HTR-8/SVneo (cell line): ENCODE measurements around the gene MAN1C1.
A peak's percentile ranks its signal among the peaks of the same experiment; 100 is the strongest.
"Not testable (repeated sequence)": the region's sequence is repeated elsewhere in the genome, so short reads cannot be mapped to it uniquely, and the experiment has no call there.

Experiments
- DNase-seq: peaks from one replicate; pipeline ENCODE4 v3.0.0; 2011; ENCODE audit warnings: low spot score, mixed read lengths; ENCODE audit not compliant: insufficient read length
- FAIRE-seq: peaks from 2 replicates; lab custom pipeline; 2011; peaks lifted over from hg19 to GRCh38; lab: Jason Lieb, UNC

MAN1C1 gene

DNA sequence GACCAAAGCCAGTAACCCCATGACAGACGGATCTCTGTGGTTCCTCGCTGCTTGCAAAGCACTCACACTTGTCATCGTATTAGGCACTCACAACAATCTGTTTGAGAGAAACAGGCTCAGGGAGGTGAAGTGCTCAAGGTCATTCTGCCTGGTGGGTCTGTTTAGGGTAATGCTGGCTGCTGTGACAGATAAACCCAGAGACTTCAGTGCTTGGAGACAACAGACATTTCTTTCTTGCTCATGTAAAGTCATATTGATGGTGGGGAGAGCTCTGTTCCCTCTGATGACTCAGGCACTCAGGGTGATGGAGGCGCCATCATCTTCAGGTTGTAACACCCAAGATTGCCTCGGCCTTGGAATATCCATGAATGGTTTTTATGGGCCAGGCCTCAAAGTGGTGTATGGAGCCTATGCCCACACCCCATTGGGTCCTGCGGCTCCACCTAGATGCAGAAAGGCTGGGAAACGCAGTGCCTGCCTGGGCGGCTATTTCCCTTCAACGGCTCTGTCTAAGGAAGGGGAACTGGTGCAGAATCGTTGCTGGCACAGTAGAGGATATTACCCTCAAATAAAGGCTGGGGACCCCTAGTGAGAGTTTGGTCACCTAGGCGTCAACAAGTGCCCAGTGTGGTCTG is 111.8 kb downstream of the MAN1C1 start:
- no peak for FAIRE-seq
- DNase-seq = no peak

- DNase-seq (no peak), FAIRE-seq (no peak)
Measured at GRCh38 chr1:25729045-25729444, 112.5 kb downstream of the MAN1C1 start.

- DNase-seq (no peak), FAIRE-seq (no peak)
Measured at GRCh38 chr1:25729790-25730644, 113.4 kb downstream of the MAN1C1 start.

DNA sequence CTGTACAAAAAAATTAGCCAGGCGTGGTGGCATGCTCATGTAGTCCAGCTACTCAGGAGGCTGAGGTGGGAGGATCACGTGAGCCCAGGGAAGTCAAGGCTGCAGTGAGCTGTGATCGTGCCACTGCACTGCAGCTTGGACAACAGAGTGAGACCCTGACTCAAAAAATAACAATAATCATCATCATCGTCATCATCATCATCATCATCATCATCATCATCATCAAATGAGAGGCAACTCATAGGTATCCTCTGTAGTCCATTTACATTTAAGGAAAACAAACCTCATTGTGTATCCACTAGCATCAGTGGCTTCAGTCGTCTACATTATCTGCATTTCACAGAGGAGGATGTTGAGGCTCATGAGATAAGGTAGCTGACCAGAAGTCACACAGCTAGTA is 114.6 kb downstream of the MAN1C1 start:
- DNase-seq (no peak), FAIRE-seq (no peak)

GRCh38 chr1:25731626-25732370 is 115.2 kb downstream of the MAN1C1 start:
- FAIRE-seq (no peak), DNase-seq (no peak)

DNA sequence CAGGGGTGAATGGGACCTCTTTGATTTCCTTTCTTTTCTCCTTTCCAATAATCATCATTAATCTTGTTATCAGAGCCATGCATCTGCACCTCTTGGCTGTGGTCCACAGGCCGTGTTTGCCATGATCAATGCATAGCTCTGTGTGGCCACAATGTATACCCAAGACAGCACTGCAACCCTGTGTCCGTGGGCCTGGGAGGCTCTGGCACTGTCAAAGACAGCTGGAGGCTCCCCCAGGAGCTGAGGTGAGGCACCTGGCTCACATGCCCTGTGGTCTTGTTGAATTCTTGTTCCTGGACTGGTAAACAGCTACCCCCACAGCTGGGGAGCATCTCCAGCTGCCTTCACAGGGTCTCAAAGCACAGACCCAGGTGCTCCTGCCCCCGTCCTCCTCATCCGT is 116.2 kb downstream of the MAN1C1 start:
- no peak for DNase-seq
- no peak for FAIRE-seq

GRCh38 chr1:25733271-25733670 is 116.7 kb downstream of the MAN1C1 start:
- no peak for FAIRE-seq
- no peak for DNase-seq

DNA sequence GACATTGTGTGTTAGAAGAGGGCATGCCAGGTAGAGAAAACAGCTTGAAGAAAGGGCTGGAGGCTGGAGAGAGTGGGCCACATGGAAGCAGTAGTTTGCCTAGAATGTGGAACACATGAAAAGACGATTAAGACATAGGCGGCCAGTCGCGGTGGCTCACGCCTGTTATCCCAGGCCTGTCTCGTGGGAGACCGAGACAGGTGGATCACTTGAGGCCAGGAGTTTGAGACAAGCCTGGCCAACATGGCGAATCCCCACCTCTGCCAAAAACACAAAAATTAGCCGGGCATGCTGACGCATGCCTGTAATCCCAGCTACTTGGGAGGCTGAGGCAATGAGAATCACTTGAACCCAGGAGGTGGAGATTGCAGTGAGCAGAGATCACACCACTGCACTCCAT is 118.4 kb downstream of the MAN1C1 start:
- not testable (repeated sequence) for FAIRE-seq

DNA sequence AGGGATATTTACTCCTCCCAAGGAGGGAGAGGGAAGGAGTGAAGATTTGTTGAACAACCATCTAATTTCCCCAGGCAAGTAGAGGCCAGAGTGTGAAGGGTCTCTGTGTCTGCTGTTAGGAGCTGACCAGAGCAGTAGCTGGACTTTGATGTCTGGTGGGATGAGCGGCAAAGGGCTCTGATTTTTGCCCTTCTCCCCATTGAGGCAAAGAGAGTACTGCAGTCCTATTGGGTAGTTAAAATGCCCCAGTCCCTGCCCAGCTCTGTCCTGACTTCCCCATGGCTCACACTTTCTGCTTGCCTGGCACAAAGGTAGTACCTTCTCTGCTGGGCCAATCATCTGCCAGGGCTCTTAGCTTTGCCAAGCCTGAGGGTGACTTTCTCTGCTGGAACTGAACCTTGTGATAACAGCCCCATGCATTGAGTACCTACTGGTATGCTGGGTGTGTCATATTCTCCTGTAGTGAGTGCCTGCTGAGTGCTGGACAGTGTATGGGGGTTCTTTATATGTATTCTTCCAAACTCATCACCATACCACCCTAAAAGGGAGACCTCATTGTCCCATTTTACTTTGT is 119.5 kb downstream of the MAN1C1 start:
- no peak for FAIRE-seq

More for the DNA sequence above, 118.4 kb downstream of the MAN1C1 start:
- DNase-seq = not testable (repeated sequence)

DNA sequence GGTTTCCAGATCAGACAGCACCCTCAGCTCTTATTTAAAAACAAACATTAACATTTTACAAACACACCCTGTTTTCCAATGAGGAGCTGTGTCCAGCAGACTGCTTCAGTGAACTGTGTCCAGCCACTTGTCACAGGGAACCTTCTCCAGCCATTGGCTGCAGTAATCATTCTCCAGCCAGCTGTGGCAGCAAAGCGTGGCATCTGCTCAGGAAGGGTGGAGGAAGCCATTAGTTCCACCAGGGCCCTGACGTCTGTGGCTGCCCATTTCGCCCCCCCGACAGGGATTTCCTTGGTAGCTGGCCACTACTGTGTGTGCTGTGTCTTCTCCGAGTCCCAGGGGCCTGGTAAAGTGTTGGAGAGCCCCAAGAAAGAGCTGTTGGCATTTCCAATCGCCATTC is 120.5 kb downstream of the MAN1C1 start:
- FAIRE-seq = no peak
- no peak for DNase-seq

More for the DNA sequence above, 119.5 kb downstream of the MAN1C1 start:
- no peak for DNase-seq

GRCh38 chr1:25738499-25738898 is 121.9 kb downstream of the MAN1C1 start:
- no peak for FAIRE-seq
- no peak for DNase-seq

DNA sequence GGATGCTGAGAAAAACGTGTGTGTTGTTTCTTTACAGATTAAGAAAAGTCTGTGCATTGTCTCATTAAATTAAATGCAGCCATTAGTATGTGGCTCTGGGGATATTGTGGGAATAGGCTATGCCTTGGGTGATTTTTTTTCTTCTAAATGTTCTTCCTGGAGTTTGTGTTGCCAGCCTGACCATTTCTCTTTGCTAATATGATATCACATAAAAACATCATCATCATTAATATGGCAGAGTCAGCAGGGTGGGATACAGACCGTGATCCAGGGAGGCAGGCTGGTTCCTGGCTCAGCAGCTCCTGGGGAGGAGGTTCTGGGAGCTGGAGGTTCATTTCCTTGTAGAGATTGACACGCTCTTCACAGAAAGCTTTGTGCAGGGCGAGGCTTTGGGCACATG is 122.8 kb downstream of the MAN1C1 start:
- DNase-seq = no peak
- no peak for FAIRE-seq

DNA sequence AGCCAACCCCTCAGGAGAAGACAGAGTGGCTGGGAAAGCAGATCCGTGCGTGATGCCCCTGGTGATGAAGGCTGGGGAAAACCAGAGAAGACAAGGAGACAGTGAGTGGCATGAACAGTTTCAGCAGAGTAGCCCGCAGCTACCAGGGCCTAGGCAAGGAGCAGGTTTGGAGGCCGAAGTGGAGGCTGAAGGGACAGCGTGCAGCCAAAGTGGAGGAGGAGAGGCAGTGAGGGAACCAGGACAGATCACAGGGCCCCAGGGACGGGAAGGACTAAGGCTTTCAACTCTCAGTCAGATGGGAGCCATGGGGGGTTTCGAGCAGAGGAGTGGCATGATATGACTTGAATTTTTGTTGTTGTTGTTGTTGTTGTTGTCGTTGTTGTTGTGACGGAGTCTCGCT is 123.5 kb downstream of the MAN1C1 start:
- FAIRE-seq (no peak), DNase-seq (no peak)

DNA sequence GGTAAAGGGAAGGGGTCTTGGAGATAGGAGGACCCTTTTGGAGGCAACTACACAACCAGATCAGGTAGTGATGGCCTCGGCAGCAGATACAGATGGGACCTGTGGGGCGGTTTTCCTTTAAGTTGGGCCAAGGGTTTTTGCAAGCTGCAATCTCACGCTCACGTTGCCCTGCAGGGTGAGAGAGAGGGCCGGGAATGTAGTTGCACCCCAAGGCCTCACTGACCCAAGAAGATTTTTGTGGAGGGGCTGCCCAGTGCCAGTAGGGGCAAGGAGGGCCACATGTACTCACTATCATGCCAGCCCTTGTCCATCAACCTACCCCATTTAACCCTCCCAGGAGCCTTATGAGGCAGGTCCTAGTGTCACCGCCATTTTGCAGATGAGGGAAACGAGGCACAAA is 125.7 kb downstream of the MAN1C1 start:
- FAIRE-seq = no peak
- no peak for DNase-seq

DNA sequence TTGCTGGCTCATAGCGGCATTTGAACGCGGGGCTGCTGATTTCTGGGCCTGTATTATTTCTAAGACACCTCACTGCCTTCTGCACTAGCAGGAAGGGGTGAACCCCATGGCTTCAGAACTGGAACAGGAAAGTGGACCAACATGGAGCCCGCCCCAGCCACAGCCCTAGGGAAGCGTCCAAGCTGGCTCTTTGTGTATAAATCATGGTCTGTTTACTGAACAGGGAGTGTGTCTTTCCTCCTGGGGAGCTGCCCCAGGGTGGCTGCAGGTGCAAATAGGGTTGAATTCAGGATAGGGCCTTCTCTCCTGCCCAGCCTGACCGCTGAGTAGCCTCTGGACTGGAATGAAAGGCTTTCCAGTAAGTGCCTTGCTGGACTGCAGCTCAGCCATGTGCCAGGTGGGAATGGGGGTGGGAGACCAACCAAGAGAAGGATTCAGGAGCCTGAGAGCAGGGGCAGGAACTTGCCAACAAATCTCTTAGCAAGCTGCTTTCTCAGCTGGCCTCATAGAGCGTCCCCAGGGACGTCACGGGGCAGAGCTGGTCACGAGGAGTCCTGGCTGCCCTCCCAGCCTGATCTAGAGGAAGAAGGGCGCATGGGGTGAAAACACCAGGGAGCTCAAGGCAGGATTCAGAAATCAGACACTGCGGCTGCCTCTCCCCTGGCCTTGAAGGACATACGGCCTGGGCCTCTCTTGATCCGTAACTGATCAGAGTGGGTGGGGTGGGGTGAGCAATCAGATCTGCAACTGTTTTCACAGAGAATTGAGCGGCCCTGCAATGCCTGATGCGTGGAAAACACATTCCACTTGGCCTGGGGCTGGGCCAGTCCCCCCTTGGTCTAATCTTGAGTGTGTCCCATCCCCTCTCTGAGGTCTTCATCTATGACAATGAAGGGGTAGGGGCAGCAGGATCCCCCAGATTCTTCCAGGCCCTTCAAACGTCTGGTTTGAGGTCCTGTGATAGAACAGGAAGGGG is 126.9 kb downstream of the MAN1C1 start:
- no peak for DNase-seq
- no peak for FAIRE-seq

DNA sequence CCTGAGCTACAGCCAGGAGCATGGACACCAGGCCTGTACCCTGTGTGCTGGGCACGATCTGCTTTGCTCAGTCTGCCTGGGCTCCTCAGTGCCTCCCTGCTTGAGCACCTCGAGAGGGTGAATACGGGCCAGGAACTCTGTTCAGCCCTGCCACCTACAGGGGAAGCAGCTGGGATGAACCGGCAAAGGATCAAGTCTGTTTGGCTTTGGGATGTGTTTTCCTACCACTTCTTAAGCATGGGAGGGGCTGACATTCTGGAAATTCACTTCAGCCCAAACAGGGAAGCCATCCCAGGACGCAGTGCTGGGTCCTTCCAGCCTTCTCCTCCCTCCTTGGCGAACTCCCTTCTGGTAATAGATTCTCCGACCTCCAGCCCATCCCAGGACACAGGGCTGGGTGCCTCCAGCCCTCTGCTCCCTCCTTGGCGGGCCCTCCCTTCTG is 127.6 kb downstream of the MAN1C1 start:
- FAIRE-seq (peak; percentile 23), DNase-seq (peak; percentile 57)

DNA sequence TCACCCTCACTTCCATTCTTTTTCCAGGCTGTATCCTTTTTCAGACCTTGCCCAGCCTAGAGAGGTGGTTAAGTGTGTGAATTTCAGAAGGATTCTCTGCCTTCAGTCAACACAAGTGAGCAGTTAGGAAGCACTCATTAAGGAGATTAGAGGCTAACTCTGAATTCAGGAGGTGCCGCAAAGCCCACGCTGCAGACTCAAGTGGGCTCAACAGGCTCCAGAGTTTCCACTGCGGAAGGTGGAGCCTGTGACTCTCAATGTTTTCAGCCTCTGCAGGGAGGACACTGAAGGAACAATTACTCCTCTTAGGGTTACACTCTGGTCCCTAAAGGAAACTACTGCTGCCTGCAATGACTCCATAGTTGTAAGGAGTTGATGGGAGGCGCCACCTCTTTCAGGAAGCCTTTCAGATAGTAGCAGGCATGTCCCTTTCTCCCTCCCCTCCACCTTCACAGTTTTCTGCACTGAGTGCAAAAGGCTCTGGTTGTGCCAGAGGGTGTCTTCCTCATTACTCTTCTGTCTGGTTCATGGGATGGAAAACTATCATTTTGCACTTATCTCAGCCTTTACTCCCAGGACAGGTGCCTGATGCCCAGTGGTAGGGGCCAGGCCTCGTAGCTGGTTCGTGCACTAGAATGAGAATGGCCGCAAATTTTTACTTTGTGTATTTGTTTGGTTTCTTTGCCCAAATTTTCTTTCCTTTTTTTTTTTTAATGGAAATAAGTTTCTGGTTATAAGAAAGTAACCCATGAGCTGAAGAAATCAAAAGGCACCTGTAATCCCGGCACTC is 128.2 kb downstream of the MAN1C1 start:
- FAIRE-seq (no peak), DNase-seq (no peak)

DNA sequence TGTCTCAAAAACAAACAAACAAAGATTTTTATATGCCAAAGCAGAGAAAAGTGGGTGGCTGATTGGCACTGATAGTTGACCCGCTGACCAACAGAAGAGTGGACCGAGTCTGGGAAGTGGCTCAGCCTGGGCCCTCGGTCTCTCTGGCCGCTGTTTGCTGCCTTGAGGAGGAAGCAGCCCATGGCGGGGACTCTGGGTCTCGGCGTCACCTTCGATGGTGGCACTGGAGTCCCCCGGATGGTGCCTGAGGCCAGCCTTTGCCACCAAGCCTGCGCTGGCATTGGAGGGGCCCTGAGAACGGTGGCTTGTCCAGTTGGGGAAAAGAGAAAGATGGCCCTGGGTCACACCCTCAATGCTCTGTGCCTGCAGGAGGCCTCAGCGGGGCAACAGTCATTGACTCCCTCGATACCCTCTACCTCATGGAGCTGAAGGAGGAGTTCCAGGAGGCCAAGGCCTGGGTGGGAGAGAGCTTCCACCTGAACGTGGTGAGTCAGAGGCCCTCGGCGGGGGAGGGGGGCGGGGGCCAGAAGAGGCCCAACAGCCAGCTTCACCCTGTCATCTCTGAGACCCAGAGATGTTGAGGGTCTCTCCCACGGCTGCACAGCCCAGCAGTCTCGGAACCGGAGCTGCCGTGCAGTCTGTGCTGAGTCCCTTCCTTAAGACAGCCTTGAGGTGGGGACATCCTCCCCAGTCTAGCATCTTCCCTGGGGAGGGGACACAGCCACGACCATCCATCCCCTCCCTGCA is 129.9 kb downstream of the MAN1C1 start:
- DNase-seq (no peak), FAIRE-seq (no peak)
